HEK293 (cell line): ENCODE data around the gene LHFPL3.

ENCODE experiments used
- CTCF ChIA-PET: fragments of 350-600 bp; formaldehyde crosslinking; extraction: SDS; loops from one replicate; lab custom pipeline; 2021; ENCODE audit warnings: antibody characterized with exemption; lab: Yijun Ruan, JAX
- POLR2A ChIA-PET: fragments of 300-600 bp; formaldehyde crosslinking; extraction: SDS; loops from one replicate; lab custom pipeline; 2020; ENCODE audit warnings: antibody characterized with exemption, inconsistent platforms; lab: Yijun Ruan, JAX
- H3K27ac ChIP-seq: fragments of 200-500 bp; sonication (Bioruptor generic); 2 replicates; pipeline ENCODE4 v1.5.1; 2014; ENCODE audit warnings: low read depth, low read length, control low read depth, inconsistent platforms; ENCODE audit errors: extremely low read depth
- H3K36me3 ChIP-seq, 2 experiments: fragments of 200-500 bp in 1 of 2; sonication (Bioruptor generic) in 1 of 2; 1 replicate in 1 of 2; 2 replicates in 1 of 2; pipeline ENCODE4 v1.5.1; 2014 to 2017; ENCODE audit warnings: inconsistent platforms in 2 of 2, low read length in 2 of 2; ENCODE audit not compliant: control insufficient read depth in 2 of 2, insufficient read depth in 1 of 2
- H3K4me1 ChIP-seq: fragments of 200-500 bp; sonication (Bioruptor generic); 2 replicates; pipeline ENCODE4 v1.5.1; 2014; ENCODE audit warnings: mild to moderate bottlenecking, low read length, inconsistent platforms; ENCODE audit not compliant: control insufficient read depth, insufficient read depth
- H3K4me3 ChIP-seq: 2 replicates; pipeline ENCODE4 v1.5.1; 2011; ENCODE audit warnings: low read depth, mild to moderate bottlenecking, control low read depth, low read length, moderate library complexity
- H3K9me3 ChIP-seq: fragments of 200-500 bp; sonication (Bioruptor generic); 2 replicates; pipeline ENCODE4 v1.5.1; 2014; ENCODE audit warnings: low read depth, low read length, inconsistent platforms; ENCODE audit not compliant: control insufficient read depth, insufficient read depth
- ATF2 ChIP-seq: fragments of 450-650 bp; formaldehyde crosslinking; IDR thresholded peaks from 2 replicates; pipeline ENCODE4 v1.5.1; 2016; ENCODE audit warnings: missing biosample characterization, missing genetic modification characterization, low read depth
- FEZF1 ChIP-seq: fragments of 450-650 bp; formaldehyde crosslinking; IDR thresholded peaks from 2 replicates; pipeline ENCODE4 v1.5.1; 2016; ENCODE audit warnings: missing biosample characterization, missing genetic modification characterization
- GLIS2 ChIP-seq: fragments of 450-650 bp; formaldehyde crosslinking; IDR thresholded peaks from 2 replicates; pipeline ENCODE4 v1.5.1; 2016; ENCODE audit warnings: missing biosample characterization, missing genetic modification characterization
- HOXC10 ChIP-seq: sonication (generic); formaldehyde crosslinking; IDR thresholded peaks from 2 replicates; pipeline ENCODE4 v1.8.1; 2023; ENCODE audit warnings: mild to moderate bottlenecking, missing genetic modification reagents
- SP2 ChIP-seq: fragments of 450-650 bp; formaldehyde crosslinking; IDR thresholded peaks from 2 replicates; pipeline ENCODE4 v1.5.1; 2016; ENCODE audit warnings: missing biosample characterization, missing genetic modification characterization
- YY1 ChIP-seq: fragments of 450-650 bp; formaldehyde crosslinking; IDR thresholded peaks from 2 replicates; pipeline ENCODE4 v1.5.1; 2018; ENCODE audit warnings: missing biosample characterization, missing genetic modification characterization
- ZBTB20 ChIP-seq: fragments of 450-650 bp; formaldehyde crosslinking; IDR thresholded peaks from 2 replicates; pipeline ENCODE4 v1.5.1; 2016; ENCODE audit warnings: missing biosample characterization, missing genetic modification characterization
- ZBTB48 ChIP-seq: fragments of 450-650 bp; formaldehyde crosslinking; IDR thresholded peaks from 2 replicates; pipeline ENCODE4 v1.5.1; 2016; ENCODE audit warnings: missing biosample characterization, missing genetic modification characterization
- ZNF18 ChIP-seq: fragments of 450-650 bp; formaldehyde crosslinking; IDR thresholded peaks from 2 replicates; pipeline ENCODE4 v1.5.1; 2016; ENCODE audit warnings: missing biosample characterization, missing genetic modification characterization
- ZNF202 ChIP-seq: fragments of 450-650 bp; formaldehyde crosslinking; IDR thresholded peaks from 2 replicates; pipeline ENCODE4 v1.5.1; 2016; ENCODE audit warnings: missing biosample characterization, missing genetic modification characterization, borderline replicate concordance
- ZNF394 ChIP-seq: fragments of 450-650 bp; formaldehyde crosslinking; IDR thresholded peaks from 2 replicates; pipeline ENCODE4 v1.5.1; 2016; ENCODE audit warnings: missing biosample characterization, missing genetic modification characterization, mild to moderate bottlenecking, moderate library complexity, borderline replicate concordance
- ZNF48 ChIP-seq: fragments of 450-650 bp; formaldehyde crosslinking; IDR thresholded peaks from 2 replicates; pipeline ENCODE4 v1.5.1; 2016; ENCODE audit warnings: missing biosample characterization, missing genetic modification characterization
- ZNF514 ChIP-seq: fragments of 450-650 bp; formaldehyde crosslinking; IDR thresholded peaks from 2 replicates; pipeline ENCODE4 v1.5.1; 2016; ENCODE audit warnings: missing biosample characterization, missing genetic modification characterization
- ZNF518A ChIP-seq: fragments of 450-650 bp; formaldehyde crosslinking; conservative IDR thresholded peaks from 2 replicates; pipeline ENCODE4 v1.5.1; 2016; ENCODE audit warnings: low read depth, missing biosample characterization, missing genetic modification characterization
- ZNF596 ChIP-seq: fragments of 450-650 bp; IDR thresholded peaks from 2 replicates; pipeline ENCODE4 v1.5.0; 2018; ENCODE audit warnings: missing biosample characterization, mild to moderate bottlenecking, missing genetic modification characterization, moderate library complexity
- ZNF629 ChIP-seq: fragments of 450-650 bp; formaldehyde crosslinking; IDR thresholded peaks from 2 replicates; pipeline ENCODE4 v1.5.1; 2017; ENCODE audit warnings: missing biosample characterization, missing genetic modification characterization
- ZNF639 ChIP-seq: fragments of 450-650 bp; formaldehyde crosslinking; IDR thresholded peaks from 2 replicates; pipeline ENCODE4 v1.5.1; 2016; ENCODE audit warnings: missing biosample characterization, missing genetic modification characterization
- ZNF645 ChIP-seq: fragments of 450-650 bp; formaldehyde crosslinking; IDR thresholded peaks from 2 replicates; pipeline ENCODE4; 2016; ENCODE audit warnings: missing biosample characterization, missing genetic modification characterization
- ZNF830 ChIP-seq: fragments of 450-650 bp; IDR thresholded peaks from 2 replicates; pipeline ENCODE4 v1.5.0; 2018; ENCODE audit warnings: missing biosample characterization, missing genetic modification characterization, low read depth, mild to moderate bottlenecking, moderate library complexity
- ZXDB ChIP-seq: fragments of 450-650 bp; formaldehyde crosslinking; IDR thresholded peaks from 2 replicates; pipeline ENCODE4 v1.5.1; 2016; ENCODE audit warnings: missing biosample characterization, missing genetic modification characterization

LHFPL3 gene

GRCh38 chr7:104803931-104804330 is 475.5 kb downstream of the LHFPL3 start (continued):
- no peak for TF ChIP-seq ZNF518A (tag by site-specific recombination)
- TF ChIP-seq ATF2 (tag by site-specific recombination) = no peak

GRCh38 chr7:104804696-104805095 is 476.3 kb downstream of the LHFPL3 start:
- no peak for TF ChIP-seq ZNF48 (tag by site-specific recombination)
- TF ChIP-seq ZNF596 (tag by site-specific recombination) = no peak
- TF ChIP-seq ZNF629 = no peak
- TF ChIP-seq ZNF645 (tag by site-specific recombination) = no peak
- TF ChIP-seq ZNF639 = no peak
- TF ChIP-seq ZBTB20 = no peak
- TF ChIP-seq ZNF830 (tag by site-specific recombination) = no peak
- no peak for TF ChIP-seq ZBTB48
- TF ChIP-seq ZNF202 (tag by site-specific recombination) = no peak
- Histone ChIP-seq H3K4me1 (no peaks in the 10 kb centered on the region), H3K9me3 (no peaks in the 10 kb centered on the region), H3K27ac (no peak overlapping the region), H3K36me3 (no peaks in the 10 kb centered on the region), H3K4me3 (no peak overlapping the region)
- CTCF ChIA-PET = no interaction called here
- POLR2A ChIA-PET = no interaction called here

- Histone ChIP-seq H3K36me3 (no peaks in the 10 kb centered on the region), H3K4me3 (no peak overlapping the region), H3K4me1 (no peaks in the 10 kb centered on the region), H3K27ac (no peak overlapping the region), H3K9me3 (no peaks in the 10 kb centered on the region)
- no peak for TF ChIP-seq HOXC10 (CRISPR knock-in tag)
- TF ChIP-seq GLIS2 (tag by site-specific recombination) = no peak
- TF ChIP-seq ZXDB (tag by site-specific recombination) = no peak
- no peak for TF ChIP-seq FEZF1 (tag by site-specific recombination)
- TF ChIP-seq SP2 (tag by site-specific recombination) = no peak
- TF ChIP-seq ZNF639 = no peak
- TF ChIP-seq ZNF394 (tag by site-specific recombination) = no peak
- TF ChIP-seq ZNF18 = no peak
- no peak for TF ChIP-seq ZBTB20
- no peak for TF ChIP-seq YY1 (tag by site-specific recombination)
- TF ChIP-seq ZNF514 = no peak
- ChIA-PET CTCF (no interaction called here), POLR2A (no interaction called here)
Observed at GRCh38 chr7:104805449-104806317, 477.3 kb downstream of the LHFPL3 start.
